ENCODE results near the gene ADGRF1. TPM values are rescaled to one million over a fixed set of nuclear protein-coding genes. Genes with fewer than 3 reads are reported as not detected.

Gene ADGRF1
- total and polyA plus RNA-seq, 11 donors = 0.23 TPM; not detected in 10

- Histone ChIP-seq H3K4me3 (no peak overlapping the region), H3K9me3 (no peaks in the 10 kb centered on the region), H3K4me1 (no peaks in the 10 kb centered on the region), H3K36me3 (no peaks in the 10 kb centered on the region), H3K27me3 (no peaks in the 10 kb centered on the region), H3K27ac (no peak overlapping the region)
- DNase-seq (no peak), ATAC-seq (no peak)
- TF ChIP-seq POLR2A (IDR thresholded peaks at IDR 0.05) (no peak), CTCF (IDR thresholded peaks at IDR 0.05) (no peak)
- intact Hi-C loops (cut with DNase I) = no loop called here
- WGBS, 4 donors = 67 to 83% (median 74%) methylated on average over 4 of the region's 4 CpGs
These were observed 62.9 kb downstream of the ADGRF1 start for GRCh38 chr6:46979206-46979605.

GRCh38 chr6:46974786-46975185 lies 67.3 kb downstream of the ADGRF1 start:
- Histone ChIP-seq H3K9me3 (no peaks in the 10 kb centered on the region), H3K36me3 (no peaks in the 10 kb centered on the region), H3K4me3 (no peak overlapping the region), H3K4me1 (no peaks in the 10 kb centered on the region), H3K27ac (no peak overlapping the region), H3K27me3 (no peaks in the 10 kb centered on the region)
- no peak for TF ChIP-seq POLR2A (IDR thresholded peaks at IDR 0.05)
- TF ChIP-seq CTCF (IDR thresholded peaks at IDR 0.05) = no peak
- DNase-seq (no peak), ATAC-seq (no peak)
- intact Hi-C loops (cut with DNase I) = no loop called here
- WGBS, 4 donors = 75 to 84% (median 81%) methylated on average over 1 of the region's 1 CpG

GRCh38 chr6:46973029-46973428 lies 69.1 kb downstream of the ADGRF1 start:
- TF ChIP-seq POLR2A (IDR thresholded peaks at IDR 0.05) (no peak), CTCF (IDR thresholded peaks at IDR 0.05) (no peak)
- no peaks in the 10 kb centered on the region for H3K36me3 ChIP-seq
- H3K4me1 ChIP-seq = no peaks in the 10 kb centered on the region
- no peaks in the 10 kb centered on the region for H3K27me3 ChIP-seq
- ATAC-seq (no peak), DNase-seq (no peak)
- 56 to 65% (median 59%) methylated on average over 2 of the region's 2 CpGs for WGBS, 4 donors
- intact Hi-C loops (cut with DNase I) = no loop called here
- no peaks in the 10 kb centered on the region for H3K9me3 ChIP-seq
- no peak overlapping the region for H3K4me3 ChIP-seq
- H3K27ac ChIP-seq = no peak overlapping the region

GRCh38 chr6:46972531-46972930 lies 69.6 kb downstream of the ADGRF1 start:
- H3K4me1 ChIP-seq = no peaks in the 10 kb centered on the region
- 40 to 62% (median 59%) methylated on average over 1 of the region's 1 CpG for WGBS, 4 donors
- H3K27me3 ChIP-seq = no peaks in the 10 kb centered on the region
- DNase-seq = no peak
- no peak for ATAC-seq
- H3K4me3 ChIP-seq = no peak overlapping the region
- intact Hi-C loops (cut with DNase I) = no loop called here
- H3K9me3 ChIP-seq = no peaks in the 10 kb centered on the region
- no peak for TF ChIP-seq CTCF (IDR thresholded peaks at IDR 0.05)
- TF ChIP-seq POLR2A (IDR thresholded peaks at IDR 0.05) = no peak
- no peak overlapping the region for H3K27ac ChIP-seq
- no peaks in the 10 kb centered on the region for H3K36me3 ChIP-seq
